ENCODE measurements around the gene FBXO41.

FBXO41 gene

GRCh38 chr2:73260338-73260984 lies 23.8 kb downstream of the FBXO41 start:
- no peak for DNase-seq

DNA sequence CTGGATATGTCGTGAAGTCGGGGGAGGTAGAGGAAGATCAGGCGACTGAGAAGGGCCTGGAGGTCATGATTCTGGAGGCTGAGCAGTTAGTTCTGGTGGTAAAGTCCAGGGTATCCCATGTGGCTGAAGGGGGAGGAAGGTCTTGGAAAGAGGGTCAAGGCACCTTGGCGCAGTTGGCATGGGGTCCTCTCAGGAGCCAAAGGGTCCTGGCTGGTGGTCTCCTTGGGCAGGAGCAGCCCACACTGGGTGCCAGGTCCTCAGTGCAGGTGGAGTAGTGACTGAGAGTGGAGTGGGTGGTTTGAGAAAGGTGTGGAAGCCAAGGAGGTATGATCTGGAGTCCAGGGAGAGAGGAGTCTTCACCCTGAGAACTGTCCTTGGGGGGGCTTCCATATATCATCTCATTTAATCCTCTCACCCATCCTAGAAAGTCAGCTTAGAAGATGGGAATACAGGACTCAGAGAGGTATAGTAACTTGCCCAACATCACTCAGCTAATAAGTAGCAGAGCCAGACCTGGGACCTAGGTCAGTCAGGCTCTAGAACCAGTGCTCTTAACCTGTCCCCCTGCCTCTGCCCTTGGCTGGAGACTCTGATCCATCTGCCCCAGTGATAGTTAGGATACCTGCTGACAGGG lies 24.5 kb downstream of the FBXO41 start:
- DNase-seq = no peak

DNA sequence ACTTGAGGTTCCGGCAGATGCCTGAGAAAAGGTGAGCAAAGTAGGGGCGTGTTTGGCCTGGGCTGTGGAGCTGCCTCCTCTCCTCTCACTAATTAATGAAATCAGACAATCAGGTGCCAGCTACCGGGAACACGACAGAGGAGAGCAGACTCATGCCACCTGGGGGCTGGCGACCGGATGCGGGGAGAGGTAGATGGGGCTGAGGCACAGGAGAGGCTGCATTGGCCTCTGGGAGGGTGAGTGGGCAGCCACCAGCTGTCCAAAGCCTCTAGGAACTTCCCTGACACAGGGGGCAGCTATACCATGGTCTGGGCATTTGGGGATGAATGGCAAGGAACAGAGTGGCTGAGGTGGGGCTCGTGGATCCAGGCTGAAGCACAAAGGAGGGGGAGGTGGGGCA lies 25.0 kb downstream of the FBXO41 start:
- no peak for DNase-seq

DNA sequence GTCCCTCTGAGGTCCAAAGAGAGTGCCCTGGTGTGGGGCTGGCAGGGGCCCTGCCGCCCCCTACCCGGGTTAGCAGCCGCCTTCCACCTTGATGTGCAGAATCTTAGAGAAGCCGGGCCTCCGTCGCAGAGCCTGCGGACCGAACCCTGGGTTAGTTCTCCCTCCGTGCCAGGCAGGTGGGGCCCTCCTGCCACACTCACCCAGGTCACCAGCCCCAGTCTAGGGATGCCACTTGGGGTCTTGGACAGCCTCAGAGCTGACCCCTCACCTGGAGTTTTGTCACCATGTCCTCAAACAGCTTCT lies 25.4 kb downstream of the FBXO41 start:
- no peak for DNase-seq

DNA sequence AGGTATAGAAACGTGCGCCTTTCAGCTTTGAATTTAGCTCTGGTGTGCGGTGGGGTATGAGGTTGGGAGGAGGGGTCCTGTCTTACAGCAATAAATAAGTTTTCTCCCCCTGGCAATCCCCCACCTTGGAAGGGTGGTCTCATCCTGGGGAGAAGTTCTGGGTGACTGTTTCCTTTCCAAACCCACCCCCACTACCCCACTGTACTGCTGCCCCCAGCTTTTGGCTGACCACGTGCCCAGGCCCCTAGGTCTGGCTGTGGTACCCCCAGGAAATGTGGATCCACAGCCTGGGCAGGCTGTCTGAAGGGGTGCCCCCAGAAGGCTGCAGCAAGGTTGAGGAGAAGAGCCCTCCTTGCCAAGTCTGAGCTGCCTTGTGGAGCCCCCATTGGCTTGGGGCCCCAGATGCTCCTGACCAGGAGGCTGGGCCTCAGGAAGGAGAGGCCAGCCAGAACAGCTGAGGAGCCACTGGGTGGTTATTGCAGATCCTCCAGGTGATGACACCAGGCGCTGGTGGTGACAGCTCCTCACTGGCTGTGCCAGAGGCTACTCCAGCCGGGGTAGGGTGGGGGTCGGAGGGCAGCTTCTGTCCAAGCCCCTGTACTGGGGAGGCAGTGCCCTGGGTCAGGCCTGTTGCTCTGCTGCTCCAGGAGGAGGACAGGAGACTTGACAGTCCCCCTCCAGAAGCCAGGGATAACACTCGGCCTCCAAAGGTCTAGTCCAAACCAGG lies 25.9 kb downstream of the FBXO41 start:
- DNase-seq = no peak

DNA sequence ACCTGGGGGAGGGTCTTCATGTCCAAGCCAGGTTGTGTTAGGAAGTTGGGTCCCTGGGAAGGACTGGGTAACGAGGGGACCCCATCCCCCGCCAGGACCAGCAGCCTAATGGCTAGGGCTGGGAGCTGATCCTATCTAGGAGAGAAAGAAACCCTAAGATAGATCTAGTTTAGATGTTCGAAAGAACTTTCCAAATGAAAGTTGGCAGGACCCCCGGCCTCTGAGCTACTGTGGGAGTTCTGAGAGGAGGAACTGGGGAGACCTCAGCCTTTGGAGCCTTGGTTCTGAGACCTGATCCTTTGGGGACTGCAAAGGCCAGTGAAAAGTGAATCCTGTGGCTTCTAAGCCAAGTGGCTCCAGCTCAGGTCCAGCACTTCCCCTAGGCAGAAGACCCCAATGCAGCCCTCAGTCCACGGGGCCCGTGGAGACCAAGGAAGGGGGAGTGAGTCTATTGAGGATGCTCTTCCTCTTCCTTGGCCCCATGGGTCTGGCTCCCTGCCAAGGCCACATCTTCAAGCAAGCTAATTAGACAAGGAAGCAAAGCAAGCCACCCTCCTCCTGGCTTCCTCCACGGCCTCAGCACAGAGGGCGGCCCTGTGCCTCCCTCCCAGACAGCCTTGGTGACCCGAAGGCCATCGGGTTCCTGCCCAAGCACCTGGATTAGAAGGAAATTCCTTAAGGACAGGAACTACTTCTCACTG lies 26.7 kb downstream of the FBXO41 start:
- DNase-seq = no peak

DNA sequence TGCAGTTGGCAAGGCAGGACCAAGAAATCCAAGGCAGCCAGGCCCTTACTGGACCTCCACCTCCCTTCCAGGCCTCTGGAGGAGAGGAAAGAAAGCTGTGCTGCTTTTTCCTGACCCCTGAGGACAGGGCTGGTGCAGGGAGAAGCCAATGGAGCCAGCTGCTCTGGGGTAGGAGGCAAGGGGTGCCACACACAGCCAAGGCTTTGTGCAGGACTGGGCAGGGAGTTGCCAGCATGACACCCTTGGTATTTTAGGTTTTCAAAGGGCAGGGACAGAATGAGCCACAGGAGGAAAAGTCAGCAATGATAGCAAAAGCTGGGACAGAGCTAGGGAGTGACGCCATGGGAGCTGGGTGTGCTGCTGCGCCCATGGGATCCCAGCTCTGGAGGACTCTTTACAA lies 27.3 kb downstream of the FBXO41 start:
- DNase-seq = no peak

- no peak for DNase-seq
These were observed 27.7 kb downstream of the FBXO41 start for GRCh38 chr2:73256618-73256922.

- no peak for DNase-seq
These were observed 28.2 kb downstream of the FBXO41 start for GRCh38 chr2:73255907-73256617.

DNA sequence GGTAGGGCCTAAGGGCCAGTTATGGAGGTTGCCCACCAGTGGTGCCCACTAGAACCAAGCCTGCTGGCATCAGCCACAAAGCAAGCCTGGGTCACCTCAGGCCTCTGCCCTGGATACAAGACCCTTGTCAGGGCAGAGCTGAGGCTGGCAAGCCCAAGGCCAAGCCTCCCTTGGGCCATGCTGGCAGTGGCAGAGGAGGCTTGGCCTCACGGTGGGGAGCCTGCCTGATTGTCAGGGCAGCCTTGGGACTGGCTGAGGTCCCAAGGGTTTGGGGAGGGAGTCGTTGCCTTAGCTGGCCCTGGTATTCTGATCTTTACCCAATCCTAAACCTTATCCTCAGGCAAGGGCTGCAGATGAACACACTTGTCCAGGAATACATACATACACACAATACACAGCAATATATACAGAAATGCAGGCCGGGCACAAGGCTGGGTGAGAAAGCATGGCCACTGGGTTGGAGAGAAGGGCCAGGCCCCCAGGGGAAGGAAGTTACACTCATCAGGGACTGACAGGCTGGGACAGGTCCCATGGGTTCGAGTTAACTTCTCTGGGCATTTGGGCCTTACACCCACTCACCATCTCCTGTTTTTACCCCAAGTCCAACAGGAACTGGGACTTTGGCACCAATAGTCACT lies 29.2 kb downstream of the FBXO41 start:
- no peak for DNase-seq

GRCh38 chr2:73254343-73255006 lies 29.8 kb downstream of the FBXO41 start:
- DNase-seq = no peak

- DNase-seq = no peak
These were observed 30.4 kb downstream of the FBXO41 start for GRCh38 chr2:73253901-73254300.

DNA sequence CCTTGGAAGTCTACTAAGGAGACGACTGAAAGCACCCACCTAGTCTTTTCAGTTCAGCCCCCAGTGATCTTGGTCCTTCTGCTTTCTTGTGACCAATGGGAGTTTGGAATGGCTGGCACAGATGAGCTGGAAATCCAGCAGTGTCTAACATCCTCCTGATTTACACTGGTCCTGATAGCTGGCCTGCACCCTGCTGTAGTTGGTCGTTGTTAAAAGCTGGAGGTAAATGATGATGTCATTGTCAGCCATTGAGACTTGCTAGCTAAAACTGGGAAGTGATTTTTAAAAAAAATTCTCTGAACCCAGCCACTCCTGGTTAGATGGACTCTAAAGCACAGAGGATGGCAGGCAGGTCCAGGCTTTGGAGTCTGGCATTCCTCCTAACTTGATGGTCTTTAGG lies 30.9 kb downstream of the FBXO41 start:
- no peak for DNase-seq

- no peak for DNase-seq
These were observed 31.8 kb downstream of the FBXO41 start for GRCh38 chr2:73252238-73253027.

DNA sequence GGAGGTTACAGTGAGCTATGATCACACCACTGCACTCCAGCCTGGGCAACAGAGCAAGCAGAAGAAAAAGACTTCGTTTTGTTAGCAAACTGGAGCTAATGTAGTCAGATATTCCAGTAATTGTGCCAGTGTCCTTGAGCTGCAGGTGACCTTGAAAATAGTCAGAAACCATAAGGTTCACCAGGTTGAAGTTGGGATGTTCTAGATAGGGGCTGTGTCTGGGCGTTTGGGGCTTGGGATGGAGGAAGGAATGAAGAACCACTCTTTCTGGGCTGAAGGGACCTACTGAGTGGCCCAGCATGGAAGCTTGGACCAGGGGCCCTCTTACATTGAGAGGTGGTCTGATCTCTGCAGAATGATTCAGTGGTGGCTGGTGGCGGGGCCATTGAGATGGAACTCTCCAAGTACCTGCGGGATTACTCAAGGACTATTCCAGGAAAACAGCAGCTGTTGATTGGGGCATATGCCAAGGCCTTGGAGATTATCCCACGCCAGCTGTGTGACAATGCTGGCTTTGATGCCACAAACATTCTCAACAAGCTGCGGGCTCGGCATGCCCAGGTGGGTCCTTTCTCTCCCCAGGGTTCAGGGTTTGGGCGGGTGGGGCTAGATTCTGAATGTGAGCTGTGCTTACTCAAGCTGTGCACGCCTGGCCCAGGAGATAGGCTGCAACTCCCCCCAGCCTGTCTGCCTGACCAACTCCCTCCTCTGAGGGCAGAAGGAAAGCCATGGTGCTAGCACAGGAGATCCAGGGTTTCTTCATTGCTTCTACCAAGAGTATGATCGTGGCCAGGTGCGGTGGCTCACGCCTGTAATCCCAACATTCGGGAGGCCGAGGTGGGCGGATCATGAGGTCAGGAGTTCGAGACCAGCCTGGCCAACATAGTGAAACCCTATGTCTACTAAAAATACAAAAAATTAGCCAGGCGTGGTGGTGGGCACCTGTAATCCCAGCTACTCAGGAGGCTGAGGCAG lies 33.1 kb downstream of the FBXO41 start:
- no peak for DNase-seq

GRCh38 chr2:73249636-73250035 lies 34.6 kb downstream of the FBXO41 start:
- no peak for DNase-seq

- DNase-seq = no peak
These were observed 37.4 kb downstream of the FBXO41 start for GRCh38 chr2:73246850-73247249.

DNA sequence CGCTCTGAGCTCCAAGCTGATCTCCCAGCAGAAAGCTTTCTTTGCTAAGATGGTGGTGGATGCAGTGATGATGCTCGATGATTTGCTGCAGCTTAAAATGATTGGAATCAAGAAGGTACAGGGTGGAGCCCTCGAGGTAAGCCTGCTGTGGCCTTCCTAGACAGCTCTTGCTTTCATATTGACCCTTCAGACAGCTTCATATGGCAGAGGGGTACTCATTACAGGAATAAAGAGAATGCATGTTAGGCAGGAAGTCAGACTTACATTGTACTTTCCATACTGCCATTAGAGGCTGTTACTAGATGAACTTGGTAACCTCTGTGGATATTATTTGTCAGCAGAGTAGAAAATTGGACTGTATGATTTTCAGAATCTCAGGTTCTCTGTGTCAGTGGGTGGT lies 39.7 kb downstream of the FBXO41 start:
- DNase-seq = no peak

- no peak for DNase-seq
These were observed 40.3 kb downstream of the FBXO41 start for GRCh38 chr2:73243884-73244570.

DNA sequence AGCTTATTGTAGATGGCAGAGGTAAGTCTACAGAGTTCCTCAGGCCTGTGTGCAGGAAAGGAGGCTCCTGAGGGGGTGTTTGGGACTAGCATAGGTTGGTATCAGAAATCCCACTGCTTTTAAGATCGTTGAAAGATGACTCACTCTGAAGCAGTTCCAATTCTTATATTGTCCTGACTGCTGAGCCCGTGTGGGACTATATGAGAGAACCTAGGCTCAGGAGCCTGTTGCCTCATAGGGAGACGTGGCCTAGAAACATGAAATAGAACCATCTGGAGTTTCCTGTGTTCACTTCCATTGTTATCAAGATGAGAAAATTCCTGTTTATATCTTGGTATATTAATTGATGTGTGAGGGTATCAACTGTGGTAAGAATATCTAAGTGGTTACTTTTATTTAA lies 44.5 kb downstream of the FBXO41 start:
- DNase-seq = no peak
